ENCODE results near the gene SLC35E3.
A peak's percentile ranks its signal among the peaks of the same experiment; 100 is the strongest.

Gene SLC35E3

DNA sequence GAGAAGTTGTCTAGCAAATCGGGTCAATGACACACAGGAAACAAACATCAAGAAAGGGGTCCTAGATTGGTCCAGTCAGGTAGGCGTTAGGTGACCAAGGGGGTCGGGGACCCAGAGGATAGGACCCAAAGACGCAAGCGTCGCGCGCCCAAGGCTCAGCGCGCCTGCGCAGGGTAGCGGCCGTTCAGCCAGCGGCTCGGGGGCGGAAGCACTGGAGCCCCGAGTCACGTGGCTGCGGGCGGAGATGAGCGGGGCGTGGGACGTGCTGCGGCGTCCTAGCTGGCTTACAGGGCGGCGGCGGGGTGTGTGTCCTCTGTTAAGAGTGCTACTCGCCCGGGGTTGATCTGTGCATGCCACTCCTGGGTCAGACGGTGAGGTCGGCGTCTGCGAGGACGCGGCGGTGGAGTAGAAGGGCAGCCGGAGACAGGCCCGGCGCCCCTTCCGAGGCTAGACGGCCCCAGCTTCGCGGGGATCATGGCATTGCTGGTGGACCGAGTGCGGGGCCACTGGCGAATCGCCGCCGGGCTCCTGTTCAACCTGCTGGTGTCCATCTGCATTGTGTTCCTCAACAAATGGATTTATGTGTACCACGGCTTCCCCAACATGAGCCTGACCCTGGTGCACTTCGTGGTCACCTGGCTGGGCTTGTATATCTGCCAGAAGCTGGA, at the start of gene SLC35E3:
Gene SLC35E3 (plus strand): TSS at position 273 of the 668 bp plus-strand sequence. CDS start 202 bp downstream, at position 475.
- DNase-seq (ENCODE audit: low read depth in 2 of 2, low spot score in 1 of 2): peak; percentile 66 to 82

DNA sequence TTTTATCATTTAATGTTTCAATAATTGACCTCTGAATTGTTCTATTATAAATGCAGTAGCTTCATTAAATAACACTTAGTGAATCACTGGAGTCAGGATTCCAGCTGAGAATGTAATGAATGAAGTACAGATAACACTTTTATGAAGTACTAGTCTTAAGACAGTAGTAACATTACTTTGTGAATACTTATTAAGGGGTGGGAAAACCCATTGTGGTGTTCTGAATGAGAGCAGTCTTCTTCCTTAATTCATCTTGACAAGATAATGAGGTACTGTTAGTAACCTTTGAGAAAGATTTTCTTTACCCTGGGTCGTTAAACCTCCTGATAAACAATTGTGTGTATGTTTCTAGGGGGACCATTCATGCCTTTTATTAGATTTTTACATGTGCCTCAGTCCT, 46.5 kb upstream of the SLC35E3 start:
- DNase-seq (ENCODE audit: low read depth in 2 of 2, low spot score in 1 of 2): no peak

DNA sequence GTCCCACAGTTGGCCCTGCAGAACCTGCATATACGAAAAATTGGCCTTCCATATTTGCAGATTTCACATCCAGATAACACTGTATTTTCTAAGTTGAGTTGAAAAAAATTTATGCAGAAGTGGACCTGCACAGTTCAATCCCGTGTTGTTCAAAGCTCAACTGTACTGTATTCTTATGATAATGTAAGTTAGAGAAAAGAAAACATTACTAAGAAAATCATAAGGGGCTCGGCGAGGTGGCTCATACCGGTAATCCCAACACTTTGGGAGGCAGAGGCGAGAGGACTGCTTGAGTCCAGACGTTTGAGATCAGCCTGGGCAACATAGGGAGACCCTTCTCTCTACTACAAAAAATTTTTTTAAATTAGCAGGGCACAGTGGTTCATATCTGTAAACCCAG, 18.2 kb upstream of the SLC35E3 start:
- no peak for DNase-seq (ENCODE audit: low read depth in 2 of 2, low spot score in 1 of 2)

DNA sequence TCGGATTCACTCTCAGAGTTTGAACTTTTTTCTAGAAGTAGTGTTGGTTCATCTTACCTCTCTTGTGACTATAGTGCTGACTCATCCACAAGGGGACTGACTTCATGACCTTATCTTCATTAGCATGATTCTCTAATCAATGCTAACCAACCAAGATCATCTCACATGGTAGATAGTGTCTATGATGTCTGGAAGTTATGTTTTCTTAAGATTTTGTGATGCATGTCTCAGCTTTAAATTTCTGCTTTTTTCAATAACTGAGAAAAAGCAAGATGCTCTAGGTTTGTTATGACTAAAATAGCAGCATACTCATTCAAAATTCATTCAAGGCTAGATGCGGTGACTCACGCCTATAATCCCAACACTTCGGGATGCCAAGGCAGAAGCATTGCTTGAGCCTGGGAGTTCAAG, 12.3 kb upstream of the SLC35E3 start:
- no peak for DNase-seq (ENCODE audit: low read depth in 2 of 2, low spot score in 1 of 2)

DNA sequence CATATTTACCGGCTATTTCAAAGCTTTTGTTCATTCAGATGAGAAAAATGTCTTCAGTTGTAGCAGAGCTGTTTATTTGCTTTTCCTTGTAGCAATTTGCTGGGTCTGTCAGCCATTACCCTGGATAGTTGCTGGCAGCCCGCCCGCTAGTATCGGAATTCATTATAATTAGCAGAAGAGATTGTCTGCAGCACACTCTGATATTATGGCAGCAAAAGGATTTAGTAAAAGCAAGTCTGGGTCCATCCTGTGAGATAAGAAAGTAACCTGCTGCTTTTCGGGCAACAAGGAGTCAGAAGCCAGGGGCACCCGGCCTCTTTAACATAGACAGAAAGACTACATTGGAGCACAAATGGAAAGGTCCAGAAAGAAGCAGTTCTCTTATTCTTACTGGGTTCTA, 6.1 kb upstream of the SLC35E3 start:
- DNase-seq (ENCODE audit: low read depth in 2 of 2, low spot score in 1 of 2): no peak

DNA sequence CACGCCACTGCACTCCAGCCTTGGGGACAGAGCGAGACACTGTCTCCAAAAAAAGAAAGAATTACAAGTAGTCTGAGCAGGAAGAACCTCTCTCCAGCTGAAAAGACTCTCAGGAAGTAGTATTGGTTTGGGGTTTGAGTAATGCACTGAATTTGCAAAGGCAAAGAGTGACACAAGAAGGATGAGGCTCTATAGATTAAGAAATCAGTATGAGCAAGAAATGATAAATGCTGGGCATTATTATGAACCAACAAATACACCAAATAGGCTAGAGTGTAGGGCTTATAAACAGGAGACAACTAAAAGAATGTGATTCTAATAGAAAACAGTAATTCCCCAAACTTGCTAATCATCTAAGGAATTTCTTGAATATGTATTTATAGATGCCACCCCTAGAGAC, 2.6 kb upstream of the SLC35E3 start:
- DNase-seq (ENCODE audit: low read depth in 2 of 2, low spot score in 1 of 2): no peak

DNA sequence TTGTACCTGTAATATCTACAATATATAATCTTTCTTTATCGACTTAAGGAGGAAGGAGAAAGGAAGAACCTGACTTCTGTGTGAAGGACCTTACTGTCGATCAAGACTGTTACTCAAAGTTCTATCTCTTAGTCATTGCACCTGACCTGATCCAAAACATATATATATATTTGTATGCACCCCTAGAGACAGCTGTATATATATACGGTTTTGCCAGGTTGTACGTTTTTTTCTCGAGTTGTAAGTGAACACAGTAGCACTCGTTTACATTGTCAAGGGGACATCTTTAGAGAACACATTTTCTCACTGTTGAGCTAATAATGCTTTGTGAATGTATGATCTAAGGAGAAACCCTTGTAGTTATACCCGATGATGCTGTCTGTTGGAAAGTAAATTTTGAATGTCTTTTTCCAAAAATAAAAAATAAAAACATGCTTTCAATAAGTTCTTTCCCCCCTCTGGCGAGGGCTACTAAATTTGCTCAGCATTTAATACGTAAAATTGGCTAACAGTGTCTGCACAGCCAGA, 536 bp upstream of the SLC35E3 start:
- DNase-seq (ENCODE audit: low read depth in 2 of 2, low spot score in 1 of 2): no peak

DNA sequence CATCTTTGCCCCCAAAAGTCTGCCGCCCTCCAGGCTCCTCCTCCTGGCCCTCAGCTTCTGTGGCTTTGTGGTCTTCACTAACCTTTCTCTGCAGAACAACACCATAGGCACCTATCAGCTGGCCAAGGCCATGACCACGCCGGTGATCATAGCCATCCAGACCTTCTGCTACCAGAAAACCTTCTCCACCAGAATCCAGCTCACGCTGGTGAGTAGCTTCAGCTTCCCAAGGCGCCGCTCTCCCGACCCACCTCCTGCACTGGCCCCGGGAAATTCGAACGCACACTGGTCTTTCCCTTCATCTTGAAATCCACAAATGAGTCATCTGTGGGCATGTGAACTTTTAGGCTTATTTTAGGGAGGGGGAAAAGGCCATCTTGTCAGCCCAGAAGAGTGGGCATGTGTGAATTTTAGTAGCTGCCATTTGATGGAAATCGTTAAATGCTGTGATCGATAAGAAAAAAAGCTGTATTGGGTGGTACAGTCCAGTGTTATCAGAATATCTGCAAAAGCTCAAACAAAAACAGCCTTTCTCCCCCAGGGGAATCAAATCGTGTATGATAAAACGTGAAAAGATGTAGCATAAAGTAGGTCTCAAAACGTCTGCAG, 700 bp downstream of the SLC35E3 start:
- no peak for DNase-seq (ENCODE audit: low read depth in 2 of 2, low spot score in 1 of 2)

DNA sequence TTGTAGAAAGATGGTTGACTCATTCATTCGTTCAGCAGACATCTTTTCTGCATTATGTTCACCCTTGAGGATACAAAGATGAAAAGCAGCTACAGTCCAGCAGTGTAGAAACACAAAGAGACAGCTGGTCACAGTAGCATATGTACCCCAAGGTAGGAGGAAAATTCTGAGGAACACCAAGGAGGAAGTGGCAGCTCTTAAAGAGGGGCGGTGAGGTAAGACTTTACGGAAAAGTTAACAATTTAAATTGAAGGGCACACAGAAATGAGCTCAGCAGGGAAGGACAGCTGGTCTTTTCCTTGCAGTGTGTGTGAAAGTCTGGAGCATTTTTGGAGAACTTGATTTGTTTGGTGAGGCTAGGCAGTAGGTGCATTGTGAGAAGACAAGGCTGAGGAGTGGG, 3.5 kb downstream of the SLC35E3 start:
- no peak for DNase-seq (ENCODE audit: low read depth in 2 of 2, low spot score in 1 of 2)

DNA sequence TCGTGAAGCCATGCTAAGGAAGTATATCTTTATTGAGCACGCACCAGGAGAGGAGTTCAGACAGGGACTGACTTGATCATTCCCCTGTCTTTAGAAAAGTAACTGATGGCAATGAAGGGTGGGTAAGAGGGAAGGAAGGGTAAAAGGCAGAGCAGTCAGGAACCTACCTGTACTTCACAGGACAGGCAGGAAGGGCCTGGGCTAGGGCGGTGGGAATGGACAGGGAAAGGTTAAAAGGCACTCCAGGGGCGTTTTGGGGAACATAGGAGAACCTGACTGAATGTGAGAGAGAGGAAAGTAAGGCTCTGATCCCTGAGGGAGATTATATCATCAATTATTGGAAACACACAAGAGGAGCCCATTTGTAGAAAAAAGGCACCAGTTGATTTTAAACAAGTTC, 3.9 kb downstream of the SLC35E3 start:
- DNase-seq (ENCODE audit: low read depth in 2 of 2, low spot score in 1 of 2): no peak

DNA sequence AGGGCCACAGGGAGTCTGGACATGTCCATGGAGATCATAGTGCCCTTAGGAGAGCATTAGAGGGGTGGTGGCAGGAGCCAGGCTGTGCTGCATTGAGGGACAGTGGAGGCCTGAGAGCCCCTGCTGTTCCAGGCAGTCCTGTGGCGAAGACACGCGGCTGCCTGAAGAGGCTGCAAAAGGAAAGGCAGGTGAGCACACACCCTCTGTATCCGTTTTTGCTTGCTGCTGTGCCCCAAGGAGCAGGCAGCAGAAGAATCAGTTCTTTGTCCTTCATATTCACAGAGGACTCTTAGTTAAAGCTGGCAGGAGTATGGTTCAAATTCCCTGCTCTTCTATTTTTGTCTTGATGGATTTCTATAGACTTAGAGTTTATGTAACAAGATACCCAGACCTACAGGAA, 4.5 kb downstream of the SLC35E3 start:
- DNase-seq (ENCODE audit: low read depth in 2 of 2, low spot score in 1 of 2): no peak

DNA sequence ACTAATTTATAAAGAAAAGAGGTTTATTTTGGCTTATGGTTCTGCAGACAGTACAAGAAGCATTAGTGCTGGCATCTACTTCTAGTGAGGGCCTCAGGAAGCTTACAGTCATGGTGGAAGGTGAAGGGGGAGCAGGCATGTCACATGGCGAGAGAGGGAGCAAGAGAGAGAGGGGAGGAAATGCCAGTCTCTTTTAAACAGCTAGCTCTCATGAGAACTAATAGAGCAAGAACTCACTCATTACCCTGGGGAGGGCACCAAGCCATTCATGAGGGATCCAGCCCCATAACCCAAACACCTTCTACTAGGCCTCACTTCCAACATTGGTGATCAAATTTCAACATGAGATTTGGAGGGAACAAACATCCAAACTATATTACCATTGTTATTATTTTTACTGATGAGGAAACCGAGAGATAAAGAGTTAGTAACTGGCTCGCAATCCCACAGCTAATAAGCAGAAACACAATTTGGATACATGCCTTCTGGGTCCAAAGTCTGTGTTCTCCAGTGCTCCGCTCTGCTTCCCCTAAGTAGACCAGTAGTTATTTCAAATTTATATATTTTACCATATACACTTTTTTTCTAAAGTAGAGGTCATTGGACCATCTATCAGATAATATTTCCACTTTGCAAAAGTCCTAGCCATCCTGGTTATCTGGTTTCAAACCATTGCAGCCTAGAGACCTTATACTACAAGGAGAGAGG, 9.7 kb downstream of the SLC35E3 start:
- no peak for DNase-seq (ENCODE audit: low read depth in 2 of 2, low spot score in 1 of 2)

DNA sequence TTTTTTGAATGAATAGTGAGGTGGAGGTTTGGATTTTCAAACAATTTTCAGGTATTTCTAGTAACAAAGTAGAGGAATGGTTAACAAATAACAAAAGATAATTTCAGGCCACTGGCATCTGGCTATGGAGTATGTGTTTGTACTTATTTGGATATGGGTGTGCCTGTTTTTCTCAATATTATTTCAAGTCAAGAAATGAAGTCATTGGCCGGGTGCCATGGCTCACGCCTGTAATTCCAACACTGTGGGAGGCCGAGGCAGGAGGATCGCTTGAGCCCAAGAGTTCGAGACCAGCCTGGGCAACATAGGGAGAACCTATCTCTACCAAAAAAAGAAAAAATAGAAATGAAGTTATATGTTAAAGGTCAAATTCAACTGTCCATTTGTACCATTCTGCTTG, 13.9 kb downstream of the SLC35E3 start:
- no peak for DNase-seq (ENCODE audit: low read depth in 2 of 2, low spot score in 1 of 2)

DNA sequence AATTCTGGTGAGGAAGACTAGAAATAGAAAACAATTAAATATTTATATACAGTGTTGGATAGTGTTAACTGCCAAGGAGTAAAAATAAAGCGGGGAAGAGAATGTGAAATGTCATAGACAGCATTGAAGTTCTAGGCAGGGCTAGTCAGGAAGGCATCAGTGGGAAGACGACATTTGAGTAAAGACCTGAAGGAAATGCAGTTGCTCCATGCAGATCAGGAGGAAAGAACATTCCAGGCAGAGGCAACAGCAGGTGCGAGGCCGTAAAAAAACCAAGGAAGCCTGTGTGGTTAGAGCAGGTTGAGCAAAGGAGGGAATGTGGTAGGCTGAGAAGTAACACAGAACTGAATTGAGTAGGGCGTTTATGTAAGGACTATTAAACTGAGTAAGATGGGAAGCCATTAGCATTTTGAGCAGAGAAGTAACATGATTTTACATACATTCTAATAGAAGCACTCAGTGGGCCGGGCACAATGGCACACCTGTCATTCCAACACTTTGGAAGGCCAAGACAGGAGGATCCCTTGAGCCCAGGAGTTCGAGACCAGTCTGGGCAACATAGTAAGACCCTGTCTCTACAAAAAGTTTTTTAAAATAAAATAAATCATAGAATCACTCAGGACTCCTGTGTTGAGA, 14.9 kb downstream of the SLC35E3 start:
- no peak for DNase-seq (ENCODE audit: low read depth in 2 of 2, low spot score in 1 of 2)

DNA sequence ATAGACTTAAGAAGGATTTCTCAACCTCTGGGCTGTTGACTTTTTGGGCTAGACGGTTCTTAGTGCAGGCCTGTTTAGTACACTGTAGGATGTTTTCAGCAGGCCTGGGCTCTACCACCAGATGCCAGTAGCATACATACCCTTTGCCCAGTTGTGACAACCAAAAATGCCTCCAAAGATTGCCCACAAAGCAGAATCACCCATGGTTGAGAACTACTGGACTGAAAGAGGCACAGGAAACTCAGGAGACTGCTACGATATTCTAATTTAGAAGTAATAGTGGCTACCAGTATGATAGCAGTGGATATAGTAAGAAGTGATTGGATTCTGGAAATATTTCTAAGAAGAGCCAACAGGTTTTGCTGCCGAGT, 15.5 kb downstream of the SLC35E3 start:
- DNase-seq (ENCODE audit: low read depth in 2 of 2, low spot score in 1 of 2): no peak

DNA sequence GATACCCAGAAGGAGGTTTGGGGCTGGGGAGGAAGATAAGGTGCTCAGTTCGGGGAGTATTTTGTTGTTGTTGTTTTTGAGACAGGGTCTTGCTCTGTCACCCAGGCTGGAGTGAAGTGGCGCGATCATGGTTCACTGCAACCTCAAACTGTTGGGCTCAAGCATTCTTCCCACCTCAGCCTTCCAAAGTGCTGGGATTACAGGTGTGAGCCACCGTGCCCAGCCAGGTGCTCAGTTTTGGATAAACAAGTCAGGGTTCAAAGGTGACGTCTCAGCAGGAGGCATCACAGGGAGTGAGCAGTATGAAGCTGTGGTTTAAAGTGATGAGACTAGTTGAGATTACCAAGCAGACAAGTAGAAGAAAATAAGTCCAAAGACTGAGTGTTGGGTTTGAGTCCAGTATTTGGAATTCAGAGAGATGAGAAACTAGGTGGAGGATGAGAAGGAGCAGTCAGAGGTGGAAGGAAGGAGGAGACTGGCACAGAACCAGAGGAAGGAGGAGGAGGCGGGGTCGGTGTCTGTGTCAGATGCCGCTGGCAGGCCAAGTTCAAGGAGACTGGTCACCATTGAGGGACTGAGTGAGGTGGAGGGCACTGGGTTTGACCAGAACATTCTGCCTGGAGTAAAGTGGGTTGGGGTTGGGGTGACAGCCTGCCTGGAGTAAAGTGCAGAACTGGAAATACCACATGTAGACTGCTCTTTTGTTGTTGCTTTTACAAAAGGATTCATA, 16.1 kb downstream of the SLC35E3 start:
- no peak for DNase-seq (ENCODE audit: low read depth in 2 of 2, low spot score in 1 of 2)

DNA sequence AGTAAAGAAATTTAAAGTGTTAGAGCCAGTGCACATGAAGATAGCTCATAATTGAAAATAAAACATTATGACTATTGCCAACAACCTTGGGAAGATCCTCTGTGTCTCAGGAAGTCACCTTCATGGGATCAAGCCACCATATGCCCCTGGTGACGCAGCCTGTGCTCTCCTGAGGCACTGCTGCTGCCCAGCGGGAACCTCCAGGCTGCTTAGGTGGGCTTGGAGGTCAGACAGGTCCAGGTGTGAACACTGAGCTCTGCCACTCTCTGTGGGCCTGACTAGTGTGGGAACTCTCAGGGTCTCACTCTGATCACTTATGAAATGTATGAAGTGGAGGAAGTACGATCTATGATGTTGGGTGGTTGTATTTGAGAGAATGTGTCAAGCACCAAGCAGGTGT, 16.7 kb downstream of the SLC35E3 start:
- no peak for DNase-seq (ENCODE audit: low read depth in 2 of 2, low spot score in 1 of 2)

DNA sequence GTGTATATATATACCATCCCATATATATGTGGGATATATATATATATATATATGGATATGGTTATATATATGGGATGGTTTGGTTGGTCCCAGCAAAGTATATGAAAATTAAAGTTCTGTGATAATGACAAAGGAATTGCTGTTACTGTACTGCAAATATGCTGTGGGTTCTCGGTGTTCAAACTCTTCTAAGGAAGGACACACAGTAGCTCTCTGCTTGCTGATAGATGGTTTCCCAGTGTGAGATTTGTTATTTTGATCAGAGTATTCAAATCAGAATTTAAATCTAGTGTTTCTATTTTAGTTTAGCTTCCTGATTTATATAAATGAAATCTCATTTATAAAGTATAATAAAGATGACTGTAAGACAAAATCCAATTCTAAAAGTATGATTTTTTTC, 19.7 kb downstream of the SLC35E3 start:
- DNase-seq (ENCODE audit: low read depth in 2 of 2, low spot score in 1 of 2): no peak

DNA sequence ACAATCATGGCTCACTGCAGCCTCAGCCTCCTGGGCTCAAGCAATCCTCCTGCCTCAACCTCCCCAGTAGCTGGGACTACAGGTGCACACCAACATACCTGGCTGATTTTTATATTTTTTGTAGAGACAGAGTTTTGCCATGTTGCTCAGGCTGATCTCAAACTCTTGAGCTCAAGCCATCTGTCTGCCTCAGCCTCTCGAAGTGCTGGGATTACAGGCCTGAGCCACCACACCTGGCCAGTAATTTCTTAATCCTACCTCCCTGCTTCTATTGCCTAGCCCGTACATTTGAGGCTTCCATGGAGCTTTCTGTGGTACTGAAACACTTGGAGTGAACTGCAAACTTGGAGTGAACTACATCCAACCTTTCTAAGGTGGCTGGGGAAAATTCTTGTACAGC, 20.7 kb downstream of the SLC35E3 start:
- DNase-seq (ENCODE audit: low read depth in 2 of 2, low spot score in 1 of 2): no peak

DNA sequence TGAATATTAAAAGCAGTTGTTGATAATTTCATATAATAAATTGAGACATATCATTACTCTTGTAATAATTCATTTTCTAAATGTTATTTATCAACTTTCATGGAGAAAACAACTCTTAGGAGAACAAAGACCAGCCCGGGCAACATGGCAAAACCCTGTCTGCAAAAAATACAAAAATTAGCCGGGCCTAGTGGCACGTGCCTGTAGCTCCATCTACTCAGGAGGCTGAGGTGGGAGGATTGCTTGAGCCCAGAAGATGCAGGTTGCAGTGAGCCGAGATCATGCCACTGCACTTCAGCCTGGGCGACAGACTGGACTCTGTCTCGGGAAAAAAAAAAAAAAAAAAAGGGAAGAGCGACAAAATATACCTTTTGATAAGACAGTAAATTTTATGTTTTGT, 21.2 kb downstream of the SLC35E3 start:
- DNase-seq (ENCODE audit: low read depth in 2 of 2, low spot score in 1 of 2): no peak

DNA sequence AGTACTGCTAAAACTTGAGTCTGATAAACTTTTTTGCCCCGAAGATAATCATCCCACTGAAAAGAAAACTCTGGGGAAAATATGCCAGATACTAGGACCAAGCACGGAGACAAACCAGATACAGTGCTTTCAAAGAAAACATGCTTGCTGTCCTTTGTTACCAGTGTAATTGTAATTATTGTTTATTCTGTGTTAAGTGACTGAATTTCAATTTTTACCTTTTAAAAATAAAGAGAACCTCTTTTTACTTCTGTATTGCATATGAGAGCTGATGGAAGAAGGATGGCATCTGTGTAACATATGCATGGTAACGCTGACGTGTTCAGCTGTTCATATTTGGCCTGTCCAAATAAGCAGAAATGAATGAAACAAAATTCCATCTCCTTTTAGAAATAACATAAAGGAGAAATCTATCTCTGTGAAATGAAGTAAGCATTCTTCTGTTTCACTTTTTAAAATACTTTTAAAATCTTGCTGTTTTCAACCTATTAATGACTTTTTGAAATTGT, 22.5 kb downstream of the SLC35E3 start:
- DNase-seq (ENCODE audit: low read depth in 2 of 2, low spot score in 1 of 2): no peak
